WTC11 (cell line): ENCODE results near the gene NR3C2.

Experiments
- ATF3 ChIP-seq: sonication (generic); formaldehyde crosslinking; conservative IDR thresholded peaks from 2 replicates; pipeline ENCODE4 v1.8.1; 2022; ENCODE audit warnings: mild to moderate bottlenecking, missing genetic modification reagents
- FOXJ3 ChIP-seq: sonication (generic); formaldehyde crosslinking; IDR thresholded peaks from 2 replicates; pipeline ENCODE4 v1.9.0; 2021; ENCODE audit warnings: missing genetic modification reagents, mild to moderate bottlenecking, borderline replicate concordance
- GABPB1 ChIP-seq: sonication (generic); formaldehyde crosslinking; IDR thresholded peaks from 2 replicates; pipeline ENCODE4 v1.8.1; 2023; ENCODE audit warnings: mild to moderate bottlenecking, missing genetic modification reagents
- TEAD1 ChIP-seq: sonication (generic); formaldehyde crosslinking; IDR thresholded peaks from 2 replicates; pipeline ENCODE4 v1.8.0; 2022; ENCODE audit warnings: mild to moderate bottlenecking, missing genetic modification reagents
- TF ChIP-seq, protein P1 (sequence below): fragments of 200-600 bp; IDR thresholded peaks from 2 replicates; pipeline ENCODE4 v1.8.0; 2022; ENCODE audit warnings: antibody characterized with exemption

DNA sequence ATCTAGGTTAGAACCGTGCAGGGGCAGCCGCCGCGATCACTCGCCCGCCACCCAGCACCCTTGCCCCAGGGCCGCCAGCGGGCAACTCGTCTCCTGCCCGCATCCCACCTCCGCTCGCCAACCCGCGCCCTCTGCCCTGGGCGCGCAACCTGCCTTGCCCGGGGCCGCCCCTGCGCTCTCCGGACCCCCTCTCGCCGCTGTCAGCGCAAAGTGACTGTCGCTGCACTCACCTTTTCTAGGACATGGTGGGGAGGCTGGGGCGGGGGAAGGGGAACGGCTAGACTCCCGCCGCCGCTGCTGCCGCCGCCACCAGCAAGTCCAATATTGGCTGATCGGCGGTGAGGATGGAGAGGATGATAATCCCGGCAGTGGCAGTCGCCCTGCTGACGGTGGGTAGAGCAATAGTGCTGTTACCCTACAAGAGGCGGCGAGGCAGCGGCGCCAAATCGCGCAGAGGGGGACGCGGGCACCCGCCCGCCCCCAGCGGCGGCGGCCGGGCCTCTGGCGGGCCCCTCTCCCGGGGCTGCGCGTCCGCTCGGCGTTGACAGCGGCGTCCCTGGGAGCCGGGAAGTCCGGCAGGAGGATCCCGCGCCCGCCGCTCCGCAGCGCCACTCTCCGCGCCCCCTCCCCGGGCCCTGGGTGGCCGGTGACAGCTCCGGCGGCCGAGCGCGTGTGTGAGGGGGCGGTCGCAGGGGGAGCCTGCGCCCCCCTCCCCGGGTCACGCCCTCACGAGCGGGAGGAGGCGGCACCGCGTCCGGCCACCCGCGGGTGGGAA, 2.3 kb upstream of the NR3C2 start:
- no peak for TF ChIP-seq TEAD1 (CRISPR knock-in tag)
- TF ChIP-seq, protein P1, sequence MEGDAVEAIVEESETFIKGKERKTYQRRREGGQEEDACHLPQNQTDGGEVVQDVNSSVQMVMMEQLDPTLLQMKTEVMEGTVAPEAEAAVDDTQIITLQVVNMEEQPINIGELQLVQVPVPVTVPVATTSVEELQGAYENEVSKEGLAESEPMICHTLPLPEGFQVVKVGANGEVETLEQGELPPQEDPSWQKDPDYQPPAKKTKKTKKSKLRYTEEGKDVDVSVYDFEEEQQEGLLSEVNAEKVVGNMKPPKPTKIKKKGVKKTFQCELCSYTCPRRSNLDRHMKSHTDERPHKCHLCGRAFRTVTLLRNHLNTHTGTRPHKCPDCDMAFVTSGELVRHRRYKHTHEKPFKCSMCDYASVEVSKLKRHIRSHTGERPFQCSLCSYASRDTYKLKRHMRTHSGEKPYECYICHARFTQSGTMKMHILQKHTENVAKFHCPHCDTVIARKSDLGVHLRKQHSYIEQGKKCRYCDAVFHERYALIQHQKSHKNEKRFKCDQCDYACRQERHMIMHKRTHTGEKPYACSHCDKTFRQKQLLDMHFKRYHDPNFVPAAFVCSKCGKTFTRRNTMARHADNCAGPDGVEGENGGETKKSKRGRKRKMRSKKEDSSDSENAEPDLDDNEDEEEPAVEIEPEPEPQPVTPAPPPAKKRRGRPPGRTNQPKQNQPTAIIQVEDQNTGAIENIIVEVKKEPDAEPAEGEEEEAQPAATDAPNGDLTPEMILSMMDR: no peak
- TF ChIP-seq ATF3 (CRISPR knock-in tag): no peak
- TF ChIP-seq FOXJ3 (CRISPR knock-in tag): no peak
- no peak for TF ChIP-seq GABPB1 (CRISPR knock-in tag)
